NCI-H345 treated with DMSO at 0.1 percent for 48 hours (cell line): ENCODE results near the gene TTC32.

Source experiments
- DNase-seq: peaks from one replicate; lab custom pipeline; 2025; ENCODE audit not compliant: unreplicated experiment; lab: John Stamatoyannopoulos, UW

TTC32 gene

GRCh38 chr2:19878268-19879046 is 23.3 kb downstream of the TTC32 start:
- DNase-seq = no peak

- DNase-seq = no peak
These were observed 25.0 kb downstream of the TTC32 start for GRCh38 chr2:19876751-19877150.

DNA sequence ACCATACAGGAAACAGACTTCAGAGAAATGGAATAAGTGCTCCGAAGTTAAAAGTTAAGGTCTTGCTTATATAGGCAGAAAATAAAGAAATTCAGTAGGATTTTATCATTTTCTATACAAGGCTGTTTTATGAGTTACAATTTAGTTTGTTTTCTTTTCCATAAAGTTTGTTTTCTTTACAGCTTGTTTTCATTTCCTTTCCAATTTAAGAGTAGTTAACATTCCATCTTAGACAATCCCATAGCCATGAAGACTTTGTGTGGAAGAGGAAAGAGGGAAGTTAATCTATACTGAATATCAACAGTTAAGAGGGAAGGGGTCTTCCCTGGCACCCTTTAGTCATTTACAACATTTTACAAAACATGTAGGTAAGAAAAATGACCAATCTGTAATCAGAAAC is 26.5 kb downstream of the TTC32 start:
- no peak for DNase-seq

DNA sequence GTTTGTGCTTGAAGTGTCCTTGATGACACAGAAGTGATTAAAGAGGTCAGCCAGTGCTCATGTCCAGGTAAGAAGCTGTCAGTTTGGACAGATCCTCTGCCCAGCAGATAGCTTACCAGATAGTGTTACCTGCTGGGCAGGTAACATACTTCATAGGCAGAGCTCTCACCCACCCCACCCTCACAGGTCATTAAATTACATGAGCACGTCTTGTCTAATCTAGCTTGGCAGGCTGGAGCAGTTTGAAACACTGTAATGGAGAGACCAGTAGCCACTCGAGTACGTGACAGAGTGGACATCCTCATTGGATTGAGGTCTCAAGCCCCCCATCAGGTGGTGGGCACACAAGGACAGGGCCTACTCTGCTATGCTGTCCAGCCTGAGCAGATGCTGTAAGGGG is 27.1 kb downstream of the TTC32 start:
- DNase-seq = no peak

DNA sequence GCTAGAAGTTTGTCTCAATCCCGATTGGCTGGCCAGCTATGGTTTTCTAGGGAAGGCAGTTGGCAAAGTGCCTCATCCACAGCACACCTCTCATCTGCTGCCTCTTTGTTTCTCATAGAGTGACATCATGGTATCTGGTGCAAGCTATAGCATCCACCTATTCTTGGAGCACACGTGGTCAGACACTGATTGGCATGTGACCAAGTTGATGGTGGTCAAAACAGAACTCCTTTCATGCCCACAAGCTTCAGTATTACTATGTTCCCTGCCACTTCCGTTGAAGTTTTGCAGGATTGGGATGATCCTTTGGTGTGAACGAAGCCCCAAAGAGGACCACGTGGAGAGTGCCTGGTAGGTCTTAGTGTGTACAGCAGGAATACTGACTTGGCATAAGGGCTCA is 28.8 kb downstream of the TTC32 start:
- DNase-seq = no peak

- DNase-seq = no peak
These were observed 29.5 kb downstream of the TTC32 start for GRCh38 chr2:19872302-19872701.

DNA sequence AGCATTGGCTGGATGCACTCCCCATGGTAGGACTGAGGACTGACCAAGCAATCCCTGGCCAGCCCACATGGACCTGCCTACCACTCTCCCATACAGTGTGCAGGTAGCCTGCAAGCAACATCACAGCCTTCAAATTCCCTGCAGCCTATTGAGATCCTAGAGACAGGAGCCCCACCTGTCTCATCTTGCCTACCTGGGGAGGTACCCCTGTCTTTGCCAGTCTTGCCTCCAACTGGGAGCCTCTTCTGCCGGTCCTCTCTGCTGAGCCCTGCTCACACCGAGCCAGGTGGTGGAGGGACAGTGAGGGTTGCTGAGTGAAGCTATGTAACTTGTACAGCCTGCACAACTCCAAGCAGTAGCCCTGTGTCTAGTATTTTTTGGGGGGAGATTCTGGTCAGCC is 29.9 kb downstream of the TTC32 start:
- DNase-seq = no peak

DNA sequence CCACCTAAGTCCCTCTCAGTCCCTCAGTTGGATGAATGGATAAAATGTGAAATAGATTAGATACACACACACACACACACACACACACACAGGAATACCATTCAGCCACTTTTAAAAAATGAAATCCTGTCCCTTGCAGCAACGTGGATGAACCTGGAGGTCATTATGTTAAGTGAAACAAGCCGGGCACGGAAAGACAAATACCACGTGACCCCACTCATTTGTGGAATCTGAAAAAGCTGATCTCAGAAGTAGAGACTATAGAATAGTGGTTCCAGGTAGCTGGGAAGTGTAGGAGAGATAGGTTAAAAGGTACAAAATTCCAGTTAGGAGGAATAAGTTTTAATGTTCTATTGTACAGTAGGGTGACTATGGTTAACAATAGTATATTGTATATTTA is 31.0 kb downstream of the TTC32 start:
- no peak for DNase-seq

GRCh38 chr2:19868701-19869580 is 32.8 kb downstream of the TTC32 start:
- DNase-seq = no peak

DNA sequence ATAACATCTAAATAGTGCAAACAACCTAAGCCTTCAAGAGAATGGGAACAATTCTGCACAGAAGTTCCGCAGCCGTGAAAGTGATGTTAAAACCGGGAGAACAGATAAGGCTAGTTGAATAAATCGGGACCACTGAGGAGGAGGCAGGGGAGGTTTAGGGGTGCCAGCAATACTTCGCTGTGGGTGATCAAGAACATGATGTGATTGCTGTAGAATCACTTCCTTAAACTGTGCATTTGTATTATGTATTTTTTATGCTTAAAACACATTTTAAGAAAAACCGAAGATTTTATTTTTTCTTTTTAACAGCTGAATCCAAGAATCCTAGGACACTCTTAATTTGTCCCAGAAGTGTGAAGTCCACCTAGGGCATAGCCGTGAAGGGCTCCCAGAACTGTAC is 33.6 kb downstream of the TTC32 start:
- no peak for DNase-seq

- no peak for DNase-seq
These were observed 35.0 kb downstream of the TTC32 start for GRCh38 chr2:19866771-19867170.

DNA sequence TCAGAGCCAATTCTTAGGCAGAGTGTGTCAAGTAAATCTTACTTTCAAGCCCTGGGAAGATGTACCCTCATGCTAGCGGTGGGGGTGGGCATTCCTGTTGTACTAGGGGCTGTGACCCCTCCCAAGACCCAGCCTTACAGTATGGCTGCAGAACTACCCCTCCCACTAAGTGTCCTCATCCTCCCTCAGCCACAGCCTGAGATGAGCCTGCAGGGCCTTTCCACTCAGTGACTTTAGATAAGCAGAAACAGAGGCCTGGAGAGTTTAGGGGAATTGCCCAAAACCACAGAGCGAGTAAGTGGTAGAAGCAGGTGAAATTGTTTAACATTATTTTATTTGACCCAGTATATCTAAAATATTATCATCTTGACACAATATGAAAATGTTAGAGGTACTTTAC is 36.6 kb downstream of the TTC32 start:
- DNase-seq = no peak

GRCh38 chr2:19864381-19864780 is 37.4 kb downstream of the TTC32 start:
- peak; percentile 36 for DNase-seq

DNA sequence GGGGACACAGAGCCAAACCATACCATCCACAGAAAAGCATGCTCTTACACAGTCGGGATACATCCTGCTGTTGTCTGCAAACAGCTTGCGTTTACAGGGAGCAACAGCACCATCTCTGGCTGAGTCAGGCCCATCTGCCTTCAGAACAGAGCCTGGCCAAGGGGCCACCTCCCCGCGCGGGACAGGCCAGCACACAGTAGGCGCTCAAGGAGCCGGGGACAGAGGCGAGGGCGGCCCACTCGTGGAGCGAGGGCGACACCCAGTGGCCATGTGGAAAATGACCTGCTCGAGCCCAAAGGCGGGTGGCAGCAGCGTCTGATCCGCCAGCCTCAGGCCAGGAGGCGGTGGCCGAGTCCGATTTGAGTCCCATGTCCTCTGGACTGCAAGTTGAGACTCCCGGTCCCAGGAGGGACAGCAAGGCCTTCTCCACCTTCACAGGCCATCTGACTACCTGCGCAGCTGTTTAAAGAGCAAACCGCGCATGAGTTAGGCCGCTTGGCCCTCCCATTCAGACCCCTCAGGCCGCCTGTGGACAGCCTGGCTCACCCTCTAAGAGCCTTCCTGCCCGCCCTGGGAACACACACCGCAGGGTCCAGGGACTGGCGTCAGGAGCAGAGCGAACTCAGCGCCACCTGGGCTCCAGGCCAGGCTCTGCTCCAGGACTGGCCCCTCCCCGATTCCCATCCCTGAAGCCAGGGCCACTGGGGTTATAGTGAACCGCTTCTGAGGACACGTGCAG is 38.3 kb downstream of the TTC32 start:
- peak; percentile 33 for DNase-seq

DNA sequence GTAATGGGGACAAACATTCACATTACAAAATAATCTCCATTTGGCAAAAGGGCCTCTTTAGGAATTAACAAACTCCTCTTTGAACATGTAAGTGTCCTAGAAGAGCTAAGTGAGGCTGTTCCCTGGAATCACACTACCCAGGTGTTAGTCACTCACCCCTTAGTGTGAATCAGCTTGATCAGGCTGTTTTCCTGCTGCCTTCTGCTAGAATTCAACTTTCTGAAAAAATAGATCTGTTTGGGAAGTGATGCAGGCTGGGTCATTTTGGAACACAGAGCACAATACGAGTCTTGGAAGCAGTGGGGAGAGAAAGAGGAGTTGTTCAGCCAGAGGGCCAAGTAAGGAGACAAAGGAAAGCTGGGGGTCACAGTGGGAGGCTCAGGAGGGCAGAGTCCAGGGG is 40.0 kb downstream of the TTC32 start:
- no peak for DNase-seq

GRCh38 chr2:19860022-19860421 is 41.8 kb downstream of the TTC32 start:
- DNase-seq = no peak

- DNase-seq = no peak
These were observed 42.2 kb downstream of the TTC32 start for GRCh38 chr2:19859565-19859964.

DNA sequence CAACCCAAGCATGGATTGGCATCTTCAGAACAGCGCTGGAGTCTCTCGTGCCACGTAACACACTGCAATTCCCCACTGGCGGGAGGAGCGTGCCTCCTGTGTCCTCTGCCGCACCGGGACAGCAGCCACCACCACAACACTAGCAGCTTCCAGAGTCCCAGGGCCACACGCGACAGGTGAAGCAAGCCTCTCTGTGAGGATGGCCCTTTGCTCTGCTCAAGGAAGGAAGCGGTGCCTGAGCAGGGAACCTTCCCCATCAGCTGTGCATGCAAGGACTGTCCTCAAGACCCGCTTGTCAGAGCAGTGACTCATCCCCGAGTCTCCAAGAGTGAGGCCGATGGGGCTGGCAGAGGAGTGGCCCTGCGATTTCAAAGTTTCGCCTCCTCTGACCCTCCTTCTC is 44.0 kb downstream of the TTC32 start:
- DNase-seq = no peak

DNA sequence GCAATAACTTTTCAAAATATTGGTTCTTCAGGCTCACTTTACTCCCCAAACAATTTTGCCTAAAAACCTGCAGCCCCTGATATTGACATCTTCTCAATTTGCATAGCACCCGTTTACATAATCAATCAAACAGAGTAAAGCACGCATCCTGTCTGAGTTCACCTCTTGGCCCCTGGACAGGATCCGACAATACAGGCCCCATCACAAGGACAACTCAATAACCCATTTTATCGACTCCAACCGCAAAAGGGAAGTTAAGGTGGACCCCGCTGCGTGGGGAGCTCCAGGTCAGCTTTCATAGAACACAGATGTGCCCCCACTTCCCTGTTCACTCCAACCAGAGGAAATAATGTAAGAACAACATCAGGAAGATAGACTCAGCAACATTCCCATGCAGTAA is 44.7 kb downstream of the TTC32 start:
- DNase-seq = no peak

DNA sequence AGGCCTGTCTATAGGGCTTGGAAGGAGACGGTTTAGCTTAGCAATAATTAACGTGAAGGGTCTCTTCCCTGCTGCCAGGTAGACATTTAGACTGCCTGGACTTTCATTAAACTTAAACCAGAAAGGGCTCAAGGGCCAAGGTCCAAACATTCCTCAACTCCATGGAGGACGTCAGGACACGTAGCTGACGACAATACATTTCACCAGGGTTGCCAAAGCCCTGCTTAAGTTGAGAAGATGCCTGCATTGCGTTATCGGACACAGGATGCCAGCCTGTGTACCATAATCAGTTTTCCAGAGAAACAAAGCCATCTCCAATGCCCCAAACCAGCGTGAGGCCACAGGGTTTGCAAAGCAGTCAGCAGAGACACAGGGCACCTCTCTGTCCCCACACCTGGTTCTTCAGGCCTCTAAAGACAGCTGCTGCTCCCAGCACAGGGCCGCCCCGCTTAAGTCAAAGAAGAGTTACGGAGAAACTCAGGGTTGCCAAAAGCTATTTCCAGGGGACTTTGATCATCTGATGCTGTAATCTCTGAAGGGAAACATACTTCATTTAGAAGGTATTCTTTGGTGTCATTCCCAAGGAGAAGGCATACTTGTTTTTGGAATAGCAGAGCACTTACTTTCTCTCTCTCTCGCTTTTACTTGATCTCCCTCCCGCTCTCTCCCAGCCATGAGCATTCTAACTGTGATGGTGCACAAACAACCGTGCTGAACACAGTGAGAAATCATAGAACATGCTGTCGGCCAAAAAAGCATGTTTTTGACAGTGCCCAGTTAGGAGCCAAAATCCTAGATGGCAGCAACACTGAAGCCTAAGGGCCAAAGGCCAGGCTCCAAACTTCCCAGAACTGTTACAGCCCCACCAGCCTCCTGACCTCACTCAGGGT is 46.0 kb downstream of the TTC32 start:
- DNase-seq = no peak
